OCI-LY7 (cell line): ENCODE data around the gene RBMS1. TPM values are rescaled to one million over a fixed set of nuclear protein-coding genes. Genes with fewer than 3 reads are reported as not detected.

Experiments used
- BruUV-seq: library from RNA; stranded (reverse); fragments of 400-500 nt; replicated peaks from 2 replicates; lab custom pipeline; 2021; lab: Mats Ljungman, UMichigan
- CTCF ChIA-PET: fragments of 300-600 bp; sonication (Branson Sonifier 250); formaldehyde crosslinking; loops from one replicate; lab custom pipeline; 2022; ENCODE audit warnings: antibody characterized with exemption; ENCODE audit not compliant: unreplicated experiment; lab: Charles Lee
- POLR2A ChIA-PET: fragments of 300-600 bp; sonication (Branson Sonifier 250); formaldehyde crosslinking; loops from one replicate; lab custom pipeline; 2022; ENCODE audit warnings: antibody characterized with exemption; lab: Charles Lee
- DNase-seq: peaks from one replicate; pipeline ENCODE4 v3.0.0-alpha.2; 2015; ENCODE audit warnings: low spot score
- H2AFZ ChIP-seq: fragments of 200-600 bp; sonication (generic), shearing (Covaris generic); 2 replicates; pipeline ENCODE4 v1.6.1; 2014; ENCODE audit warnings: mild to moderate bottlenecking, antibody characterized with exemption, low read length, moderate library complexity
- H3K27ac ChIP-seq: fragments of 200-600 bp; sonication (generic); 2 replicates; pipeline ENCODE4 v1.5.1; 2014; ENCODE audit warnings: mixed run types, low read depth, mild to moderate bottlenecking, moderate library complexity, low read length, inconsistent platforms; ENCODE audit not compliant: poor library complexity, severe bottlenecking
- H3K36me3 ChIP-seq: fragments of 200-600 bp; sonication (generic); 2 replicates; pipeline ENCODE4 v1.6.1; 2014; ENCODE audit warnings: mild to moderate bottlenecking, antibody characterized with exemption, low read length, moderate library complexity, mixed read lengths; ENCODE audit not compliant: insufficient read depth
- H3K4me1 ChIP-seq: fragments of 200-600 bp; sonication (generic); 2 replicates; pipeline ENCODE4 v1.5.1; 2014; ENCODE audit warnings: mild to moderate bottlenecking, low read length; ENCODE audit not compliant: insufficient read depth, poor library complexity, severe bottlenecking
- H3K4me2 ChIP-seq: fragments of 200-600 bp; sonication (generic); 2 replicates; pipeline ENCODE4 v1.6.1; 2014; ENCODE audit warnings: mild to moderate bottlenecking, low read length
- H3K4me3 ChIP-seq: fragments of 200-600 bp; sonication (generic); 2 replicates; pipeline ENCODE4 v1.5.1; 2014; ENCODE audit warnings: mild to moderate bottlenecking, low read depth, low read length; ENCODE audit not compliant: poor library complexity, severe bottlenecking
- H3K79me2 ChIP-seq: fragments of 200-600 bp; sonication (generic); 2 replicates; pipeline ENCODE4 v1.6.1; 2016; ENCODE audit warnings: low read depth, mild to moderate bottlenecking, low read length, moderate library complexity, mixed read lengths; ENCODE audit not compliant: insufficient read depth
- H3K9me2 ChIP-seq: fragments of 200-600 bp; sonication (generic); 2 replicates; pipeline ENCODE4 v1.6.1; 2016; ENCODE audit warnings: mild to moderate bottlenecking, low read length, mixed read lengths; ENCODE audit not compliant: insufficient read depth
- H3K9me3 ChIP-seq: fragments of 200-600 bp; sonication (generic); 2 replicates; pipeline ENCODE4 v1.6.1; 2014; ENCODE audit warnings: mild to moderate bottlenecking, mixed run types, low read length, mixed read lengths
- H4K20me1 ChIP-seq: fragments of 200-600 bp; sonication (generic); 2 replicates; pipeline ENCODE4 v1.6.1; 2014; ENCODE audit warnings: mild to moderate bottlenecking, antibody characterized with exemption, low read length, moderate library complexity, mixed read lengths; ENCODE audit not compliant: insufficient read depth
- CTCF ChIP-seq: fragments of 200-600 bp; sonication (generic); conservative IDR thresholded peaks from 2 replicates; pipeline ENCODE4 v1.5.1; 2014; ENCODE audit warnings: mild to moderate bottlenecking, antibody characterized with exemption, low read length, moderate library complexity, mixed read lengths
- EZH2phosphoT487 ChIP-seq: fragments of 200-600 bp; sonication (generic); IDR thresholded peaks from 2 replicates; pipeline ENCODE4 v1.6.1; 2018; ENCODE audit warnings: low read depth, borderline replicate concordance, mild to moderate bottlenecking, mixed run types, antibody characterized with exemption, low read length, moderate library complexity, mixed read lengths
- intact Hi-C: fragments of 100-400 bp; cut with micrococcal nuclease; formaldehyde crosslinking; loops from one replicate; pipeline ENCODE4 v1.10.0; 2022; ENCODE audit not compliant: unreplicated experiment
- total RNA-seq, 2 experiments: library from RNA; depleted of rRNA in 1 of 2; stranded (reverse); fragments of >200 nt in 1 of 2; shearing (Covaris generic) in 1 of 2; gene quantifications; 2 replicates each; pipeline ENCODE4 v1.2.3, GENCODE V29; 2014 to 2022

The RBMS1 gene
- total RNA-seq, 2 experiments from 2014 or later, result 29.5 to 35.7 TPM

DNA sequence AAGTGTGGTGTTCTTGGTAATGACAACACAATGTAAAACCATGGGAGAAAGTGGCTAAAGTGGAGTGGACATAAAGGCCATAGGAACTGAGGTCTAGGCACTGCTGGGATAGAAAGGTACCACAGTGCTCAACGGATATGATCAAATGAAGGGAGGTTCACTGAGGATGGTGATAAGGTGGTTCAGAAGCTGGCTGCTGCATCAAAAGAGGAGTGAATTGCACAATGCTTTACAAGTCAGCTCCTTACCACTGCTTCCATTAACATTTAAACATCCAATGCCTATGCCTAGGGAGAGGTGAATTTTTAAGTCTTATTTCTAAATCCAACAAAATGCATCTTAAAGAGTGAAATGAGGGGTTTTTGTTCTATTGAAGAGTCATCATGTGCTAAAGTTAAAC lies 193.4 kb downstream of the RBMS1 start:
- no peak for DNase-seq
- H3K9me3 ChIP-seq, result no peaks in the 10 kb centered on the region
- no peak overlapping the region for H3K4me3 ChIP-seq
- no peaks in the 10 kb centered on the region for H3K36me3 ChIP-seq
- POLR2A ChIA-PET, result interaction anchor here (0.6 to 0.9 kb wide), 4 partner anchors 9 to 75 kb away, joined by 3 to 6 read pairs (median 4); no protein-coding TSS in a partner anchor
- no peaks in the 10 kb centered on the region for H4K20me1 ChIP-seq
- no peaks in the 10 kb centered on the region for H3K9me2 ChIP-seq
- no peak for TF ChIP-seq EZH2phosphoT487
- TF ChIP-seq CTCF, result no peak
- H3K79me2 ChIP-seq, result no peaks in the 10 kb centered on the region
- no TSS peak for BruUV-seq
- H3K4me1 ChIP-seq, result no peaks in the 10 kb centered on the region
- H3K4me2 ChIP-seq, result no peak overlapping the region
- intact Hi-C loops, result no loop called here
- CTCF ChIA-PET, result no interaction called here
- H2AFZ ChIP-seq, result no peak overlapping the region
- H3K27ac ChIP-seq, result no peak overlapping the region

DNA sequence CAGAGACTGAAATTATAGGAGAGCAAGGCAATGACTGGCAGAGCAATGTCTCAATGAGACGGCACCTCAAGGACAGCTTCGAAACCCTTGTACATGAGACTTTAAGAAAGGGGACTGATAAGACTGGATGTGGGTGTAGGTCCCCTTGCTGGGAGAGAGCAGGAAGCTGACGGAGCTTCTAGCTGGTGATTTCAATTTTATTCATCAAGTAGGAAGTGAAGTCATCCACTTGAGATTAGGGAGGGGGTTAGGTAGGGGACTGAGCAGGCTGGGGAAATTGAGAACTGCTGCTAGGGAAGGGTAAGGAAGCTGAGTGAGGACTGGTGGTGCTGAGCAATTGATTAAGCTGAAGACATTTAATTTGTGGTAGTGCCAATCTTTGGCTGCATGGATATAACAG lies 194.1 kb downstream of the RBMS1 start:
- intact Hi-C loops, result no loop called here
- H3K4me3 ChIP-seq, result no peak overlapping the region
- H3K4me2 ChIP-seq, result no peak overlapping the region
- TF ChIP-seq EZH2phosphoT487 (no peak), CTCF (no peak)
- DNase-seq, result no peak
- no peak overlapping the region for H3K27ac ChIP-seq
- H3K4me1 ChIP-seq, result no peaks in the 10 kb centered on the region
- POLR2A ChIA-PET, result interaction anchor here (0.6 kb wide), 2 partner anchors 11 to 74 kb away, joined by 3 to 4 read pairs; no protein-coding TSS in a partner anchor
- H3K36me3 ChIP-seq, result no peaks in the 10 kb centered on the region
- no peak overlapping the region for H2AFZ ChIP-seq
- CTCF ChIA-PET, result no interaction called here
- BruUV-seq, result no TSS peak
- H4K20me1 ChIP-seq, result no peaks in the 10 kb centered on the region
- H3K79me2 ChIP-seq, result no peaks in the 10 kb centered on the region
- H3K9me3 ChIP-seq, result no peaks in the 10 kb centered on the region
- no peaks in the 10 kb centered on the region for H3K9me2 ChIP-seq

DNA sequence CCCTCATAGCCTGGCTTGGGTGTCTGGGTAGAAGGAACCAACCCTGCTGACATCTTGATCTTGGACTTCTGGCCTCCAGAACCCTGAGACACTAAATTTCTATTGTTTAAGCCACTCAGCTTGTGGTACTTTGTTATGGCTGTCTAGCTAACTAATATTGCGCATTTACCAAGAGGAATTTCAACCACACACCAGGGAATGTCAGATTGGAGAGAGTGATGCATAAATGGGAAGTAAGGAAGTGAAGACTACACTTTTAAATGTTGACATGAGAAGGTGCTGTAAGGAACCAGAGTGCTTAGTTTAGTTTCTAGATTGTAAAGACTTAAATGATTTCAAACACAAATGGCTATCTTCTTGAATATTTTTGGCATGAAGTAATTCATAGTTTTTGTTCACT lies 194.6 kb downstream of the RBMS1 start:
- no TSS peak for BruUV-seq
- no peak for DNase-seq
- intact Hi-C loops, result no loop called here
- no peaks in the 10 kb centered on the region for H3K9me3 ChIP-seq
- no peaks in the 10 kb centered on the region for H4K20me1 ChIP-seq
- no peak overlapping the region for H2AFZ ChIP-seq
- ChIA-PET CTCF (no interaction called here), POLR2A (no interaction called here)
- H3K36me3 ChIP-seq, result no peaks in the 10 kb centered on the region
- H3K27ac ChIP-seq, result no peak overlapping the region
- H3K4me2 ChIP-seq, result no peak overlapping the region
- no peaks in the 10 kb centered on the region for H3K79me2 ChIP-seq
- H3K4me3 ChIP-seq, result no peak overlapping the region
- no peaks in the 10 kb centered on the region for H3K9me2 ChIP-seq
- TF ChIP-seq CTCF (no peak), EZH2phosphoT487 (no peak)
- H3K4me1 ChIP-seq, result no peaks in the 10 kb centered on the region
